Fibroblast of lung (primary cell): ENCODE data around the gene KAT2B. TPM values are rescaled to one million over a fixed set of nuclear protein-coding genes. Genes with fewer than 3 reads are reported as not detected.
A peak's percentile ranks its signal among the peaks of the same experiment; 100 is the strongest.
"Not testable (repeated sequence)": the region's sequence is repeated elsewhere in the genome, so short reads cannot be mapped to it uniquely, and the experiment has no call there.

Source experiments
- DNase-seq, 2 donors: peaks; one replicate each; pipeline versions ENCODE4 v3.0.0 to v3.0.0-alpha.2; 2010; ENCODE audit warnings: low read depth in 2 of 2
- H2AFZ ChIP-seq: 2 replicates; pipeline ENCODE4 v1.5.1; 2012; ENCODE audit warnings: low read length, control low read depth, inconsistent platforms
- H3K27ac ChIP-seq: 2 replicates; pipeline ENCODE4 v1.5.1; 2011; ENCODE audit warnings: low read length, control low read depth; ENCODE audit not compliant: insufficient read depth
- H3K27me3 ChIP-seq: 2 replicates; pipeline ENCODE4 v1.5.1; 2011; ENCODE audit warnings: mild to moderate bottlenecking, low read length; ENCODE audit not compliant: control insufficient read depth, insufficient read depth
- H3K36me3 ChIP-seq: 2 replicates; pipeline ENCODE4 v1.5.1; 2011; ENCODE audit warnings: low read length; ENCODE audit not compliant: control insufficient read depth, insufficient read depth
- H3K4me1 ChIP-seq: 2 replicates; pipeline ENCODE4 v1.5.1; 2011; ENCODE audit warnings: low read length; ENCODE audit not compliant: control insufficient read depth, insufficient read depth; ENCODE audit errors: extremely low read depth
- H3K4me2 ChIP-seq: 2 replicates; pipeline ENCODE4 v1.5.1; 2011; ENCODE audit warnings: low read length, control low read depth; ENCODE audit not compliant: insufficient read depth; ENCODE audit errors: extremely low read depth
- H3K4me3 ChIP-seq, 4 experiments: fragments of 200-600 bp in 1 of 4; sonication (generic) in 1 of 4; replicated peaks in 1 of 4; 2 replicates each; pipeline ENCODE4 v1.5.1; 2011 to 2016; ENCODE audit warnings: low read length in 4 of 4, low read depth in 3 of 4, mild to moderate bottlenecking in 3 of 4, control low read depth in 2 of 4, inconsistent platforms in 1 of 4, mixed read lengths in 1 of 4; ENCODE audit not compliant: insufficient read depth in 1 of 4; ENCODE audit errors: control extremely low read depth in 1 of 4
- H3K79me2 ChIP-seq: 2 replicates; pipeline ENCODE4 v1.5.1; 2012; ENCODE audit warnings: mild to moderate bottlenecking, low read length, inconsistent platforms; ENCODE audit not compliant: control insufficient read depth, insufficient read depth
- H3K9ac ChIP-seq: 2 replicates; pipeline ENCODE4 v1.5.1; 2011; ENCODE audit warnings: mild to moderate bottlenecking, low read length, control low read depth; ENCODE audit not compliant: insufficient read depth
- H3K9me3 ChIP-seq: 2 replicates; pipeline ENCODE4 v1.5.1; 2012; ENCODE audit warnings: low read depth, low read length; ENCODE audit not compliant: control insufficient read depth, insufficient read depth
- H4K20me1 ChIP-seq: 2 replicates; pipeline ENCODE4 v1.5.1; 2011; ENCODE audit warnings: low read length; ENCODE audit not compliant: control insufficient read depth, insufficient read depth; ENCODE audit errors: extremely low read depth
- EZH2 ChIP-seq: IDR thresholded peaks from 2 replicates; pipeline ENCODE4 v1.5.1; 2012; ENCODE audit warnings: low read length, control low read depth, mild to moderate bottlenecking; ENCODE audit errors: missing control alignments
- polyA plus RNA-seq, 2 donors: library from polyadenylated mRNA; depleted of rRNA in 1 of 2; stranded (reverse) in 1 of 2; unstranded in 1 of 2; fragments of >200 nt; gene quantifications; 2 replicates each; pipeline ENCODE4 v1.2.1, GENCODE V29; 2011 to 2012; ENCODE audit warnings: missing spikeins in 1 of 2
- total RNA-seq: library from RNA; depleted of rRNA; stranded (reverse); fragments of >200 nt; gene quantifications from 2 replicates; pipeline ENCODE4 v1.2.1, GENCODE V29; 2014
- TF ChIP-seq, protein P1 (sequence below), 2 donors: IDR thresholded peaks in 1 of 2; conservative IDR thresholded peaks in 1 of 2; 1 replicate in 1 of 2; 2 replicates in 1 of 2; pipeline ENCODE4 v1.5.1; 2011 to 2012; ENCODE audit warnings: low read length in 2 of 2, control low read depth in 1 of 2, inconsistent platforms in 1 of 2, low read depth in 1 of 2, mild to moderate bottlenecking in 1 of 2

KAT2B gene
- total and polyA plus RNA-seq, 2 donors (not counting 1 experiment from before 2014, with no cell fraction given): 9.1 to 14.7 TPM

DNA sequence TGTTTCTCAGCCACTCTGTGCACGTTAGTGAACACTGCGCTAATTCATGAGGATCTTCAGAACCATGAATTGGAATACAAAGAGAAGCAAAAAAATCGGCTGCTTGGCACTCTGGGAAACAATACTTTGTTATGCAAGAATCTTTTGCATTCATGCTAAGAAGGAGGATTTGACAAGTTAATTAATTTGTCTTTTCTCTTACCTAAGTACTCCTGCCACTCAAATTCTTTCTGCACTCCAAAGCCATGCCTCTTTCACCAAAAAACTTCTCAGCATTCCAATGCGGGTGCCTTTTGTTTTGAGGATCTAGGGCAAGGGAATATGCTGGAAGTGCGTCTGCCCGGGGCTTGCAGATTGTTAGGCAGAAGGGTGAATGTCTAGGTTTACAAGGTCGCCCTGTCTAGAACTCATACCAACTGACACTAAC lies 11.3 kb upstream of the KAT2B start:
- H3K4me2 ChIP-seq: no peak overlapping the region
- peak in 1 of 2 donors; percentile 9 for DNase-seq
- H3K9me3 ChIP-seq: no peaks in the 10 kb centered on the region
- no peaks in the 10 kb centered on the region for H3K36me3 ChIP-seq
- H2AFZ ChIP-seq: no peak overlapping the region
- H3K27me3 ChIP-seq: no peaks in the 10 kb centered on the region
- H3K79me2 ChIP-seq: no peaks in the 10 kb centered on the region
- no peak overlapping the region for H3K27ac ChIP-seq
- no peak overlapping the region for H3K9ac ChIP-seq
- H3K4me1 ChIP-seq: no peaks in the 10 kb centered on the region
- no peaks in the 10 kb centered on the region for H4K20me1 ChIP-seq
- TF ChIP-seq EZH2: no peak
- TF ChIP-seq, protein P1, sequence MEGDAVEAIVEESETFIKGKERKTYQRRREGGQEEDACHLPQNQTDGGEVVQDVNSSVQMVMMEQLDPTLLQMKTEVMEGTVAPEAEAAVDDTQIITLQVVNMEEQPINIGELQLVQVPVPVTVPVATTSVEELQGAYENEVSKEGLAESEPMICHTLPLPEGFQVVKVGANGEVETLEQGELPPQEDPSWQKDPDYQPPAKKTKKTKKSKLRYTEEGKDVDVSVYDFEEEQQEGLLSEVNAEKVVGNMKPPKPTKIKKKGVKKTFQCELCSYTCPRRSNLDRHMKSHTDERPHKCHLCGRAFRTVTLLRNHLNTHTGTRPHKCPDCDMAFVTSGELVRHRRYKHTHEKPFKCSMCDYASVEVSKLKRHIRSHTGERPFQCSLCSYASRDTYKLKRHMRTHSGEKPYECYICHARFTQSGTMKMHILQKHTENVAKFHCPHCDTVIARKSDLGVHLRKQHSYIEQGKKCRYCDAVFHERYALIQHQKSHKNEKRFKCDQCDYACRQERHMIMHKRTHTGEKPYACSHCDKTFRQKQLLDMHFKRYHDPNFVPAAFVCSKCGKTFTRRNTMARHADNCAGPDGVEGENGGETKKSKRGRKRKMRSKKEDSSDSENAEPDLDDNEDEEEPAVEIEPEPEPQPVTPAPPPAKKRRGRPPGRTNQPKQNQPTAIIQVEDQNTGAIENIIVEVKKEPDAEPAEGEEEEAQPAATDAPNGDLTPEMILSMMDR (conservative IDR thresholded peaks at IDR 0.05 in 1 of 2, IDR thresholded peaks at IDR 0.05 in 1 of 2; ENCODE audit: low read depth in 1 of 2, low read length in 2 of 2): no peak
- no peak overlapping the region for H3K4me3 ChIP-seq

DNA sequence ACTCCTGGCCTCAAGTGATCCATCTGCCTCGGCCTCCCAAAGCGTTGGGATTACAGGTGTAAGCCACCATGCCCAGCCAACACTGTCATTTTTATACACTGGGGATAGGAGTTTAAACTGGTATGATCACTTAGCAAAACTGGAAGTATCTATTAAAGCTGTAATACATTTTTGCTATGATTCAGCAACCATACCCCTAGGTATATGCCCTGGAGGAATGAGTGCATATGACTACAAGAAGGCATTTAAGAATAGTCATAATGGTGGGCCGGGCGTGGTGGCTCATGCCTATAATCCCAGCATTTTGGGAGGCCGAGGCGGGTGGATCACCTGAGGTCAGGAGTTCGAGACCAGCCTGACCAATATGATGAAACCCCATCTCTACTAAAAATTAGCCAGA lies 8.3 kb upstream of the KAT2B start:
- H2AFZ ChIP-seq, H3K27me3 ChIP-seq, H3K27ac ChIP-seq, H3K9me3 ChIP-seq, H4K20me1 ChIP-seq, H3K4me2 ChIP-seq, H3K4me1 ChIP-seq, DNase-seq, H3K79me2 ChIP-seq, H3K4me3 ChIP-seq, H3K9ac ChIP-seq, H3K36me3 ChIP-seq: not testable (repeated sequence)

DNA sequence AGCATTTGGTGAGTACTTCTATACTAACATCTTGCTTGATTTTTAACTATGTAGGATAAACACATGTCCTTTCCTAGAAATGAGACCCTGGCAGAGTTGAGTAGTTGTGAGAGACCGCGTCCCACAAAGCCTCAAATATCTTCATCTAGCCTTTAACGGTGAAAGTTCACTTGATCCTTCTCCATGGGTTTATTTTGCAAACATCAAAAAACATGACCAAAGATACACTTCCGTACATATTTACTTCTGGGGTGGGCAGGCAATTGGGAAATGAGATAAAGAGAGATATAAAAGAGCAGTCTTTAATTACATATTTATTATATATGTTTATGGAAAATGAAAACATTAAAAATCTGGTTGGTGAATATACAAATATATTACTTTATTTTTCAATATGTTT lies 5.2 kb upstream of the KAT2B start:
- no peaks in the 10 kb centered on the region for H3K27me3 ChIP-seq
- no peaks in the 10 kb centered on the region for H3K79me2 ChIP-seq
- H2AFZ ChIP-seq: no peak overlapping the region
- H3K4me1 ChIP-seq: no peaks in the 10 kb centered on the region
- H3K4me2 ChIP-seq: no peak overlapping the region
- no peaks in the 10 kb centered on the region for H3K9me3 ChIP-seq
- H3K9ac ChIP-seq: no peak overlapping the region
- no peak for DNase-seq
- no peak overlapping the region for H3K27ac ChIP-seq
- H3K4me3 ChIP-seq: no peak overlapping the region
- TF ChIP-seq EZH2: no peak
- TF ChIP-seq, protein P1 (conservative IDR thresholded peaks at IDR 0.05 in 1 of 2, IDR thresholded peaks at IDR 0.05 in 1 of 2; ENCODE audit: low read depth in 1 of 2, low read length in 2 of 2): no peak
- H3K36me3 ChIP-seq: no peaks in the 10 kb centered on the region
- no peaks in the 10 kb centered on the region for H4K20me1 ChIP-seq
